Kidney (tissue), 14 donors: ENCODE data around the gene APRT. TPM values are rescaled to one million over a fixed set of nuclear protein-coding genes. Genes with fewer than 3 reads are reported as not detected.

Experiments used
- DNase-seq, 5 donors: peaks; one replicate each; pipeline ENCODE4 v3.0.0-alpha.2; 2013 to 2020
- FAIRE-seq: peaks from 2 replicates; lab custom pipeline; 2012; peaks lifted over from hg19 to GRCh38; lab: Jason Lieb, UNC
- H3K27ac ChIP-seq, 2 donors: one replicate each; pipeline ENCODE4 v1.7.0; 2013; ENCODE audit warnings: low read depth in 2 of 2, low read length in 2 of 2, inconsistent platforms in 1 of 2
- H3K27me3 ChIP-seq: one replicate; pipeline ENCODE4 v1.7.1; 2013; ENCODE audit warnings: low read length, inconsistent platforms; ENCODE audit not compliant: control insufficient read depth, insufficient read depth
- H3K36me3 ChIP-seq, 3 donors: one replicate each; pipeline versions ENCODE4 v1.7.0 to v1.7.1; 2013; ENCODE audit warnings: low read length in 3 of 3, control low read depth in 1 of 3, inconsistent platforms in 1 of 3; ENCODE audit not compliant: insufficient read depth in 3 of 3, control insufficient read depth in 2 of 3
- H3K4me1 ChIP-seq, 3 donors: one replicate each; pipeline versions ENCODE4 v1.7.0 to v1.7.1; 2013; ENCODE audit warnings: low read length in 3 of 3, inconsistent platforms in 1 of 3, low read depth in 1 of 3; ENCODE audit not compliant: control insufficient read depth in 2 of 3, insufficient read depth in 2 of 3
- H3K4me3 ChIP-seq, 3 donors: one replicate each; pipeline versions ENCODE4 v1.7.0 to v1.8.1; 2013; ENCODE audit warnings: low read length in 3 of 3, control low read depth in 1 of 3, inconsistent platforms in 1 of 3
- H3K9ac ChIP-seq, 3 donors: one replicate each; pipeline versions ENCODE4 v1.7.0 to v1.7.1; 2013; ENCODE audit warnings: low read length in 3 of 3, control low read depth in 1 of 3, inconsistent platforms in 1 of 3
- H3K9me3 ChIP-seq, 3 donors: one replicate each; pipeline versions ENCODE4 v1.7.0 to v1.7.1; 2013; ENCODE audit warnings: low read length in 3 of 3, control low read depth in 1 of 3, inconsistent platforms in 1 of 3; ENCODE audit not compliant: control insufficient read depth in 2 of 3, insufficient read depth in 1 of 3
- intact Hi-C: fragments of 100-400 bp; cut with DNase I; formaldehyde crosslinking; loops from one replicate; pipeline ENCODE4 v1.11.1; 2022
- polyA plus RNA-seq: library from polyadenylated mRNA; stranded (reverse); fragments of 350-450 nt; fragmentation: Illumina TruSeq; extraction: RNeasy Lipid Tissue Mini Kit (QIAGEN cat#74804); gene quantifications from one replicate; pipeline ENCODE4 v1.2.3, GENCODE V29; 2014; ENCODE audit warnings: low read depth, low replicate concordance; ENCODE audit not compliant: insufficient read depth
- total RNA-seq: library from RNA; stranded (reverse); fragmentation: NEBNext Ultra II Directional; extraction: Animal tissue kit (Norgen Biotek cat#: 25700); gene quantifications from one replicate; pipeline ENCODE4 v1.2.1, GENCODE V29; 2021
- TF ChIP-seq, protein P1 (sequence below): IDR thresholded peaks from 3 replicates; pipeline ENCODE4 v1.5.1; 2012; ENCODE audit warnings: mild to moderate bottlenecking, moderate library complexity, borderline replicate concordance; ENCODE audit not compliant: insufficient read depth; ENCODE audit errors: extremely low read depth
- donor health status: control.
- donor health status: control.
- donor health status: control.
- donor health status: control.
- donor health status: control.
- donor health status: DM: yes; HTN: yes; CAD: no.
- donor health status: Normal renal cell carcinoma (clear cell type).

APRT gene
- total and polyA plus RNA-seq, 2 donors from 2014 or later, result 105 to 204 TPM

DNA sequence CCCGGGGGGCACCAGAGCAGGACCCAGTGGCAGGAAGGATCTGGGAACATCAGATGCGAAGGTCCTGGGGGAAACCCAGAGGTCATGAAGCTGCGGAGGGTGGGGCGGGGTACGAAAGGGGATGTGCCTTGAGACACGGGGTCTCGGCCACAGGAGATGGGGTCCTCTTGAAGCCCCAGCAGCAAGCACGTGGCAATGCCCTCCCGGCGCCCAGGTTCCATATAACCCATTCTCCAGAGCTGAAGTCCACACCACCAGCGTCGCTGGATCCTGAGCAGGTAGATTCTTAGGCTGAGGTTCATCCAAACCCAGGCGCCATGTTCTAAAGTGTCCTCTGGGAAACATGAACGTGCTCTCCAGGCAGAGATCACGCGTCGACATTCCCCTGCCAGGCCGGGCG, 47.6 kb downstream of the APRT start:
- FAIRE-seq, result no peak

DNA sequence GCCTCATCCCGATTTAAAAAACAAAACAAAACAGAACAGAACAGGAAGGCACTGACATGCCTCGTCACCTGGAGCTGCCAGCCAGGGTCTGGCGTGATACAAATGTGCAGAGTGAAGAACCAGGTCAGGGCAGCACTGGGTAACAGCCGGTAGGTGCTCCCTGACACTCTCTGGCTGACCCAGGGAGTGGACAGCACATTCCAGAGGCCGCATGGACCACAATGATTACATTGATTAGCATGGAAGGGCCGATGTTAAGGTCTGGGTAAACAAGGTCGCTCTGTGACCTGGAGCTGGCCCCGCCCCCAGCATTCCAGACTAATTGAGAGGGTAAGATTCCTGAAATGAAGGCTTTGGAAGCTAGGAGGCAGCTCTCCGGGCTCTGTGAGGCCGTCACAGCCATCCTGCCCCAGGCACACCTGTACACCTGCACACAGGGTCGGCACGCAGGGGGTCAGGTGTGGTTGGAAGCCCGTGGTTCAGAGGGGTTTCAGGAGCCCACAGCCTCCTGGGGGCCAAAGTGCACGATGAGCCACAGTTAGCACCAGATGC, 48.1 kb downstream of the APRT start:
- FAIRE-seq, result no peak
- TF ChIP-seq, protein P1, sequence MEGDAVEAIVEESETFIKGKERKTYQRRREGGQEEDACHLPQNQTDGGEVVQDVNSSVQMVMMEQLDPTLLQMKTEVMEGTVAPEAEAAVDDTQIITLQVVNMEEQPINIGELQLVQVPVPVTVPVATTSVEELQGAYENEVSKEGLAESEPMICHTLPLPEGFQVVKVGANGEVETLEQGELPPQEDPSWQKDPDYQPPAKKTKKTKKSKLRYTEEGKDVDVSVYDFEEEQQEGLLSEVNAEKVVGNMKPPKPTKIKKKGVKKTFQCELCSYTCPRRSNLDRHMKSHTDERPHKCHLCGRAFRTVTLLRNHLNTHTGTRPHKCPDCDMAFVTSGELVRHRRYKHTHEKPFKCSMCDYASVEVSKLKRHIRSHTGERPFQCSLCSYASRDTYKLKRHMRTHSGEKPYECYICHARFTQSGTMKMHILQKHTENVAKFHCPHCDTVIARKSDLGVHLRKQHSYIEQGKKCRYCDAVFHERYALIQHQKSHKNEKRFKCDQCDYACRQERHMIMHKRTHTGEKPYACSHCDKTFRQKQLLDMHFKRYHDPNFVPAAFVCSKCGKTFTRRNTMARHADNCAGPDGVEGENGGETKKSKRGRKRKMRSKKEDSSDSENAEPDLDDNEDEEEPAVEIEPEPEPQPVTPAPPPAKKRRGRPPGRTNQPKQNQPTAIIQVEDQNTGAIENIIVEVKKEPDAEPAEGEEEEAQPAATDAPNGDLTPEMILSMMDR, result no peak
- no peak overlapping the region for H3K4me3 ChIP-seq
- no peaks in the 10 kb centered on the region for H3K9me3 ChIP-seq
- H3K4me1 ChIP-seq, result peaks cover 0 to 77% (median 40%) of the 10 kb centered on the region in 3 donors
- H3K36me3 ChIP-seq, result no peaks in the 10 kb centered on the region
- DNase-seq, result peak in 3 of 5 donors; percentile 72 to 80 (median 75)
- peak overlapping the region in 1 of 3 donors; percentile 61 for H3K9ac ChIP-seq
- intact Hi-C loops, result no loop called here
- peak overlapping the region; percentile 62 to 80 for H3K27ac ChIP-seq
- no peaks in the 10 kb centered on the region for H3K27me3 ChIP-seq

More for the DNA sequence above, 47.6 kb downstream of the APRT start:
- H3K27ac ChIP-seq, result peak overlapping the region; percentile 62 to 80
- DNase-seq, result no peak
- H3K36me3 ChIP-seq, result no peaks in the 10 kb centered on the region
- H3K4me1 ChIP-seq, result peaks cover 0 to 76% (median 44%) of the 10 kb centered on the region in 3 donors
- no peaks in the 10 kb centered on the region for H3K27me3 ChIP-seq
- H3K9me3 ChIP-seq, result no peaks in the 10 kb centered on the region
- TF ChIP-seq, protein P1, result no peak
- intact Hi-C loops, result no loop called here
- H3K4me3 ChIP-seq, result no peak overlapping the region
- H3K9ac ChIP-seq, result peak overlapping the region in 1 of 3 donors; percentile 61

DNA sequence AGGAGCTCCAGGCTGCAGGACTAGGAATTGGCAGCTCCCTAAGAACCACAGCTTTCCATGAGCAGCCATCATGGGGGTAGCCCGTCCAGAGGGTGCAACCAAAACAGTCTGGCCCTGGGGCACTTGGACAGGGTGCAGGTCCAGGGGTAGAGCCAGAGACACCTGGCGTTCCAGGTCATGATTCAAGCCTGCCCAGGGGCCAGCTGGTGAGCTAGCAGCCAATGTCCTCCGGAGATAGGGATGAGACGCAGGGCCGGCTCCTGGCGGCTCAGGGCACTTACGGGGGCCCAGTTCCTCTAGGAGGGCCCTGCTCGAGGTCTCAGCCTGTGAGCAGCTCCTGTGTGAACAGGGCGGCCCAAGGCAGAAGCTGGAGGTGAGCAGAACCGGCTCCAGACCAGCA, 48.8 kb downstream of the APRT start:
- FAIRE-seq, result no peak
- H3K36me3 ChIP-seq, result no peaks in the 10 kb centered on the region
- H3K4me1 ChIP-seq, result peaks cover 0 to 76% (median 35%) of the 10 kb centered on the region in 3 donors
- TF ChIP-seq, protein P1, result no peak
- H3K9me3 ChIP-seq, result no peaks in the 10 kb centered on the region
- H3K4me3 ChIP-seq, result no peak overlapping the region
- peak overlapping the region; percentile 62 to 80 for H3K27ac ChIP-seq
- intact Hi-C loops, result no loop called here
- H3K27me3 ChIP-seq, result no peaks in the 10 kb centered on the region
- no peak for DNase-seq
- H3K9ac ChIP-seq, result peak overlapping the region in 1 of 3 donors; percentile 61
